Bronchial epithelial cell (primary cell): ENCODE measurements around the gene SHANK2. TPM values are rescaled to one million over a fixed set of nuclear protein-coding genes. Genes with fewer than 3 reads are reported as not detected.

ENCODE experiments used
- DNase-seq: peaks from one replicate; pipeline ENCODE4 v3.0.0-alpha.2; 2010; ENCODE audit warnings: low read depth
- FAIRE-seq: peaks from 2 replicates; lab custom pipeline; 2011; peaks lifted over from hg19 to GRCh38; lab: Jason Lieb, UNC
- H3K27me3 ChIP-seq: 2 replicates; pipeline ENCODE4 v1.5.1; 2011; ENCODE audit warnings: low read length; ENCODE audit not compliant: control insufficient read depth, insufficient read depth
- H3K36me3 ChIP-seq: 2 replicates; pipeline ENCODE4 v1.5.1; 2011; ENCODE audit warnings: low read length; ENCODE audit not compliant: control insufficient read depth, insufficient read depth
- H3K4me3 ChIP-seq: 2 replicates; pipeline ENCODE4 v1.5.1; 2011; ENCODE audit warnings: mild to moderate bottlenecking, low read depth, low read length, control low read depth
- total RNA-seq: library from RNA; depleted of rRNA; stranded (reverse); fragments of >200 nt; gene quantifications from 2 replicates; pipeline ENCODE4 v1.2.1, GENCODE V29; 2014
- TF ChIP-seq, protein P1 (sequence below): IDR thresholded peaks from 2 replicates; pipeline ENCODE4 v1.5.1; 2011; ENCODE audit warnings: mild to moderate bottlenecking, moderate library complexity, low read length, control low read depth, inconsistent platforms; ENCODE audit not compliant: insufficient read depth, severe bottlenecking

Gene SHANK2
- total RNA-seq, 1 donor from 2014 or later, result 6.6 TPM

DNA sequence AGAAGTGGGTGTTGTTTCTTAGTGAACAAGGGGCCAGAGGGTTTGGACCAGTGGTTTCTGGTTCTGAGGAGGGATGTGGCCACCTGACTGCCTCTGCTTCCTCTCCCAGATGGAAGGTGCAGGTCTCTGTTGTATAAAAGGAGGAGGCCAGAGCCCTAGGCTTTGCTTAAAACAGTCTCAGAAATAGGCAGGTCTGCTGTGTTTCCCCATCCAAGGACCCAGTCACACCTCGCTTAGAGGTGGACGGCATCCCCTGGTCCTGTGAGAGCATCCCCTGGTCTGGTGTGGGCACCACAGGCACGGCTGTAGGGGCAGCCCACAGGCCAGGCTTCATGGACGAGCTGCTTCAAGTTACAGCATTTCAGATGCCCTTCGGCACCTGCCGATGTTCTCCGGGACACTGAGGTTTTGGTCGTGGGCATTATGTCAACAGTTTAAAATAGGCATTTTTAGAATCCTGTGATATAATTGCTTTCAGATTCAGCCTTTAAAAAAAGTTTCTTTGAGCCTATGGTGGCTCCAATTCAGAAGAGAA is 45.7 kb upstream of the SHANK2 start:
- H3K36me3 ChIP-seq, result no peaks in the 10 kb centered on the region
- FAIRE-seq, result peak; percentile 72
- no peaks in the 10 kb centered on the region for H3K27me3 ChIP-seq
- no peak overlapping the region for H3K4me3 ChIP-seq
- TF ChIP-seq, protein P1, sequence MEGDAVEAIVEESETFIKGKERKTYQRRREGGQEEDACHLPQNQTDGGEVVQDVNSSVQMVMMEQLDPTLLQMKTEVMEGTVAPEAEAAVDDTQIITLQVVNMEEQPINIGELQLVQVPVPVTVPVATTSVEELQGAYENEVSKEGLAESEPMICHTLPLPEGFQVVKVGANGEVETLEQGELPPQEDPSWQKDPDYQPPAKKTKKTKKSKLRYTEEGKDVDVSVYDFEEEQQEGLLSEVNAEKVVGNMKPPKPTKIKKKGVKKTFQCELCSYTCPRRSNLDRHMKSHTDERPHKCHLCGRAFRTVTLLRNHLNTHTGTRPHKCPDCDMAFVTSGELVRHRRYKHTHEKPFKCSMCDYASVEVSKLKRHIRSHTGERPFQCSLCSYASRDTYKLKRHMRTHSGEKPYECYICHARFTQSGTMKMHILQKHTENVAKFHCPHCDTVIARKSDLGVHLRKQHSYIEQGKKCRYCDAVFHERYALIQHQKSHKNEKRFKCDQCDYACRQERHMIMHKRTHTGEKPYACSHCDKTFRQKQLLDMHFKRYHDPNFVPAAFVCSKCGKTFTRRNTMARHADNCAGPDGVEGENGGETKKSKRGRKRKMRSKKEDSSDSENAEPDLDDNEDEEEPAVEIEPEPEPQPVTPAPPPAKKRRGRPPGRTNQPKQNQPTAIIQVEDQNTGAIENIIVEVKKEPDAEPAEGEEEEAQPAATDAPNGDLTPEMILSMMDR, result no peak
- no peak for DNase-seq

DNA sequence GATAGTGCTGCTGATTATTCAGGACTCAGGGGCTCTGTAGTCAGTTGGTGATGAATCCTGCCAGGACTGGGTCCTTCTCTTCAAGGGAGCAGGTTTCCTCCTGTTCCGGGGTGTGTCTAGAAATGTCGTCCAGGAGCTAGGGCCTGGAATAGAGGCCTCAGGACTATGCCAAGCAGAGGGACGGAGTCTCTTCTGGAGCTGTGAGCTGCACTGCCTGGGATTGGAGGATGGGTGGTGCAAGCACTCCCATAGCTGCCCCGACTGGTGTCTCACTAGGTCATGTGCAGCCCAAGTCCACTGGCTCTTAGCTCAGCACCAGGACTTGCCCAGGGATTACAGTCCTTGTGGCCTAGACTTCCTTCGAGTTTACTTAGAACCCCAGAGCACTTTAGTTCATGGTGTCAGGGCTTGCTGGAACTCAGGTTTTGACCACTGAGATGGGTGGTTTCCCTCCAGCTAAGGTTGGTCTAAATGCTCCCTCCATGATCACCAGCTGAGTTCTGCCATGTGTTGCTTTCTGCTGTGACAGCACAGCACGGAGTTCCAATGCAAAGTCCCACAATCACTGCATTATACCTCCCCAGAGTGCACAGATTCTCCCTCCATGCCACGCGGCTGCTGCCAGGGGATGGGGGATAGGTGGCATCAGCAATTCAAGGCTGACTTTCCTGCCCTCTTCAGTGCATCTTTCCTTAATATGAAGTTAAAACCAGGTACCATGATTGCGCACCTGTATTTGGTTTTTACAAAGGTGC is 42.6 kb upstream of the SHANK2 start:
- no peak for FAIRE-seq

DNA sequence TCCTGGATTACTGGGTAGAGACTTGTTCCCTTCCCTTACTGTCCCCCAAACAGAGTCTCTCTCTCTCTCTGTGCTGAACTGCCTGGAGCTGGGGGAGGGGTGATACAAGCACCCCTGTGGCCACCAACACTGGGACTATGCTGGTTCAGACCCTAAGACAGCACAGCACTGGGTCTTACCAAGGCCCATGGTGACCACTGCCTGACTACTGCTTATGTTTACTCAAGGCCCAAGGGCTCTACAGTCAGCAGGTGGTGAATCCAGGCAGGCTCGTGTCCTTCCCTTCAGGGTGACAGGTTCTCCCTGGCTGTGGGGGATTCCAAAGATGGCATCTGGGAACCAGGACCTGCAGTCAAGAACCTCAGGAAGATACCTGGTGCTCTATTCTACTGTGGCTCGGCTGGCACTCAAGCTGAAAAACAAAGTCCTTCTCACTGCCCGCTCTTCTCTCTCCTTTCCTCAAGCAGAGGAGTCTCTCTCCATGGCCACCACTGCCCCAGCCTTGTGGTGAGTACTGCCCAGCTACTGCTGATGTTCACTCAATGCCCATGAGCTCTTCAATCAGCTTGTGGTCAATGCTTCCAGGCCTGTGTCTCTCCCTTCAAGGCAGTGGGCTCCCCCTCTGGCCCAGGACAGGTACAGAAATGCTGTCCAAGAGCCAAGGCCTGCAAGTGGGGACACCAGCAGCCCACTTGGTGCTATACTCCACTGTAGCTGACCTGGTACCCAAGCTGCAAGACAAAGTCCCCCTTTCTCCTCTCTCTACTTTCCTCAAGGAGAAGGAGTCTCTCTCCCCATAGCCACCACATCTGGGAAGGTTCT is 41.8 kb upstream of the SHANK2 start:
- TF ChIP-seq, protein P1, result no peak
- no peak for DNase-seq
- Histone ChIP-seq H3K36me3 (no peaks in the 10 kb centered on the region), H3K27me3 (no peaks in the 10 kb centered on the region), H3K4me3 (no peak overlapping the region)
- FAIRE-seq, result peak; percentile 64

More for the DNA sequence above, 42.6 kb upstream of the SHANK2 start:
- no peak overlapping the region for H3K4me3 ChIP-seq
- H3K27me3 ChIP-seq, result no peaks in the 10 kb centered on the region
- no peak for DNase-seq
- H3K36me3 ChIP-seq, result no peaks in the 10 kb centered on the region
- TF ChIP-seq, protein P1, result no peak

DNA sequence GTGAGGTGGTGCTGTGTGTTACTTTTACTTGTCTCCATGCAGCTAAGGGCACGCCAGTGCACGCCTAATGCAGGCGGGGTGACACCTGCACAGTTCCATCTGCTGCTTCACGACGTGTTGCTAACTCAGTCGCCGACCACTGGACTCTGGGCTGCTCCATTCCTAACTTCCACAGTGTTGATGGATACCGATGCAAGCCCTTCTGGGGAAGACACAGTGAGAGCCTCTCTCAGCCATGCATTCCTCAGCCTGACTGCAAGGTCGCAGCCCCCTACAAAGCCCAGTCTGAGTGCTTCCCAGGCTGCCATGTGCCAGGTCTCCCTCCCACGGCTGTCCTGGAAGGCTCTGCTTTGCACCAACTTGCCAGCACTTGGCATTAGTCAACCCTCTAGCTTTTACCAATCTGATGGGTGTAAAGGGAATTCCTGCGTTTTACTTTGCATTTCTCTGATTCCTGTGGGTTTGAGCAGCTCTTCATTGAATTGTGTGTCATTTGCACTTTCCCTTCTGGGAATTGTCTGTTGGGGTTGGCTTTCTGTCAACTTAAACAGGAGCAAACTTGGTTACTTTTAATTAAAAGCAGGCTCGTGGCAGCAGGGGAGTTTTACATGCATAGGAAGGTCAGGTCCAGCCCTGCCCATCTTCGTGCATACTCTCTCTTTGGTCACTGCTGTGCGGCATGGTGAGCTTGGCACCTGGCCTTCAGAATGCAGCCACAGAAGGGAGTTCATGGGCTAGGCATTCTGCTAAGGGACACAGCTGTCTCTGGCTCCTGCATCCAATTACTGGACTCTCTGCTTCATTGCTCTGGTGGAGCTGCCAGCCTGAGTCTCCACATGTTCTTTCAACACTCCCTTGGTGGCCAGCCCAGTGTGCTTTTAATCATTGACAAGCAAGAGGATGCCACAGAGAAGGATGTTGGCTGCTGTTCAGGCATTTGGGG is 34.6 kb upstream of the SHANK2 start:
- no peaks in the 10 kb centered on the region for H3K36me3 ChIP-seq
- no peak overlapping the region for H3K4me3 ChIP-seq
- TF ChIP-seq, protein P1, result no peak
- DNase-seq (peak; percentile 86), FAIRE-seq (peak; percentile 91)
- no peaks in the 10 kb centered on the region for H3K27me3 ChIP-seq

DNA sequence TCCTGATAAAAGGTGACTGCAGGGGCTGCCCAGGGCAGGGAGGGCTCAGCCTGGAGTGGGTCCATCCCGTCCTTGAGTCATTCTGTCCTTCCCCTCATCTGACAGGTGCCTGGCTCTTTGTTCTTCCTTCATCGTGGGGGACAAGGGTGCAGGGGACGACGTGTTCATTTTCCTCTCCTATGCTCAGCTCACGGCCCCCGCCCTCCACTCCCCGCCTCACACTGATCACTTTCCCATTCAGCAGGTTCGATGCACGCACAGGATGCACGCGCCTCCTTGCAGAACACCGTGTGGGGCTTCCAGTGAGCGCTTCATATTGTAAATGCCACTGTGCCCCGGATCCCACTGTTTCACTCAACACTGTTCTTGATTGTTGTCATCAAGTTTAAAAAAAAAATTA is 32.7 kb upstream of the SHANK2 start:
- H3K36me3 ChIP-seq, result no peaks in the 10 kb centered on the region
- no peak overlapping the region for H3K4me3 ChIP-seq
- DNase-seq (no peak), FAIRE-seq (no peak)
- TF ChIP-seq, protein P1, result no peak
- H3K27me3 ChIP-seq, result no peaks in the 10 kb centered on the region
